K562 (cell line): ENCODE data around the gene HOXA9. TPM values are rescaled to one million over a fixed set of nuclear protein-coding genes. Genes with fewer than 3 reads are reported as not detected.

ENCODE experiments used
- ATAC-seq: fragments of 200-7000 bp; cut with Tn5 transposase; 3 replicates; pipeline ENCODE4 v1.9.1; 2020; ENCODE audit warnings: moderate library complexity
- BruUV-seq: library from RNA; stranded (reverse); fragments of 400-500 nt; replicated peaks from 2 replicates; lab custom pipeline; 2021; lab: Mats Ljungman, UMichigan
- CTCF ChIA-PET: fragments of 300-600 bp; formaldehyde crosslinking; extraction: SDS; loops from one replicate; lab custom pipeline; 2021; ENCODE audit warnings: low intra/inter-chr PET ratio; lab: Yijun Ruan, JAX
- POLR2A ChIA-PET: fragments of 300-600, 350-650 bp; sonication (Branson Sonifier 250); formaldehyde crosslinking; extraction: SDS; loops from one replicate; lab custom pipeline; 2021; ENCODE audit warnings: antibody characterized with exemption, inconsistent platforms; lab: Yijun Ruan, JAX
- DNase-seq, 4 experiments: peaks; one replicate each; pipeline versions ENCODE4 v3.0.0 to v3.0.0-alpha.2; 2011 to 2018; ENCODE audit warnings: low spot score in 3 of 4, mixed read lengths in 3 of 4; ENCODE audit errors: extremely low read depth in 1 of 4
- FAIRE-seq: peaks from 2 replicates; lab custom pipeline; 2011; peaks lifted over from hg19 to GRCh38; lab: Jason Lieb, UNC
- H2AFZ ChIP-seq: 2 replicates; pipeline ENCODE4 v1.6.0; 2011; ENCODE audit warnings: low read depth, low read length, control low read depth, inconsistent platforms
- H3K27ac ChIP-seq: fragments of 200-600 bp; 3 replicates; pipeline ENCODE4 v1.8.0; 2011; ENCODE audit warnings: low read depth, mild to moderate bottlenecking, control low read depth, inconsistent platforms, low read length, moderate library complexity, mixed read lengths; ENCODE audit errors: extremely low read depth
- H3K27me3 ChIP-seq, 2 experiments: fragments of 300-600 bp in 1 of 2; 2 replicates in 1 of 2; 3 replicates in 1 of 2; pipeline versions ENCODE4 v1.6.0 to v1.8.0; 2011; ENCODE audit warnings: inconsistent platforms in 2 of 2, low read length in 2 of 2, mild to moderate bottlenecking in 1 of 2, mixed read lengths in 1 of 2, moderate library complexity in 1 of 2; ENCODE audit not compliant: control insufficient read depth in 2 of 2, insufficient read depth in 2 of 2
- H3K36me3 ChIP-seq: fragments of 300-600 bp; 3 replicates; pipeline ENCODE4 v1.8.0; 2011; ENCODE audit warnings: mild to moderate bottlenecking, low read length, inconsistent platforms; ENCODE audit not compliant: control insufficient read depth, insufficient read depth
- H3K4me1 ChIP-seq, 2 experiments: fragments of 200-600 bp in 1 of 2; replicated peaks in 1 of 2; 2 replicates in 1 of 2; 3 replicates in 1 of 2; pipeline versions ENCODE4 v1.5.1 to v1.8.0; 2011; ENCODE audit warnings: inconsistent platforms in 2 of 2, low read length in 2 of 2, mild to moderate bottlenecking in 1 of 2, mixed read lengths in 1 of 2, moderate library complexity in 1 of 2; ENCODE audit not compliant: control insufficient read depth in 2 of 2, insufficient read depth in 2 of 2
- H3K4me2 ChIP-seq: 2 replicates; pipeline ENCODE4 v1.6.1; 2011; ENCODE audit warnings: low read length, control low read depth, inconsistent platforms, mixed read lengths; ENCODE audit not compliant: insufficient read depth
- H3K4me3 ChIP-seq: fragments of 200-600 bp; sonication (generic), shearing (Covaris generic); 2 replicates; pipeline ENCODE4 v1.5.1; 2016; ENCODE audit warnings: control low read depth, inconsistent platforms
- H3K79me2 ChIP-seq: fragments of 200-600 bp; 3 replicates; pipeline ENCODE4 v1.8.0; 2011; ENCODE audit warnings: low read length, inconsistent platforms; ENCODE audit not compliant: control insufficient read depth, insufficient read depth
- H3K9ac ChIP-seq, 2 experiments: 2 replicates each; pipeline versions ENCODE4 v1.6.0 to v1.6.1; 2011; ENCODE audit warnings: low read depth in 2 of 2, low read length in 2 of 2, control low read depth in 1 of 2, inconsistent platforms in 1 of 2, mild to moderate bottlenecking in 1 of 2, mixed read lengths in 1 of 2; ENCODE audit not compliant: insufficient read depth in 1 of 2
- H3K9me1 ChIP-seq: one replicate; pipeline ENCODE4 v1.6.0; 2011; ENCODE audit warnings: inconsistent platforms, mild to moderate bottlenecking, low read length, moderate library complexity; ENCODE audit not compliant: control insufficient read depth, insufficient read depth
- H3K9me3 ChIP-seq: replicated peaks from 2 replicates; pipeline ENCODE4 v1.5.1; 2011; ENCODE audit warnings: low read depth, low read length, inconsistent platforms; ENCODE audit not compliant: control insufficient read depth, insufficient read depth
- H4K20me1 ChIP-seq: replicated peaks from 2 replicates; pipeline ENCODE4 v1.6.1; 2011; ENCODE audit warnings: low read length, inconsistent platforms, mixed read lengths; ENCODE audit not compliant: control insufficient read depth, insufficient read depth
- ARID3B ChIP-seq: fragments of 250-450 bp; sonication (Bioruptor Pico); IDR thresholded peaks from 2 replicates; pipeline ENCODE4 v1.4.0; 2020; ENCODE audit warnings: borderline replicate concordance
- CTCF ChIP-seq, 3 experiments: IDR thresholded peaks in 2 of 3; conservative IDR thresholded peaks in 1 of 3; 2 replicates each; pipeline ENCODE4 v1.5.1; 2011 to 2012; ENCODE audit warnings: low read length in 3 of 3, mild to moderate bottlenecking in 3 of 3, control low read depth in 2 of 3, improper control_type of control experiment in 1 of 3, inconsistent platforms in 1 of 3, low read depth in 1 of 3, mixed read lengths in 1 of 3, moderate library complexity in 1 of 3; ENCODE audit not compliant: insufficient read depth in 2 of 3
- EGR1 ChIP-seq: fragments of 450-650 bp; conservative IDR thresholded peaks from 2 replicates; pipeline ENCODE4 v1.6.1; 2017; ENCODE audit warnings: mild to moderate bottlenecking
- KLF1 ChIP-seq: fragments of 450-650 bp; IDR thresholded peaks from 2 replicates; pipeline ENCODE4 v1.6.1; 2016; ENCODE audit warnings: missing genetic modification characterization, missing compliant biosample characterization
- MAZ ChIP-seq, 2 experiments: fragments of 450-650 bp in 1 of 2; sonication (generic) in 1 of 2; formaldehyde crosslinking; IDR thresholded peaks in 1 of 2; conservative IDR thresholded peaks in 1 of 2; 2 replicates each; pipeline versions ENCODE4 v1.4.0 to v1.5.0; 2020; ENCODE audit warnings: mild to moderate bottlenecking in 1 of 2, missing genetic modification reagents in 1 of 2
- POLR3A ChIP-seq: IDR thresholded peaks from 2 replicates; pipeline ENCODE4 v1.6.1; 2011; ENCODE audit warnings: borderline replicate concordance, mild to moderate bottlenecking, moderate library complexity; ENCODE audit not compliant: insufficient read length, insufficient read depth; ENCODE audit errors: extremely low read depth
- RB1 ChIP-seq: fragments of 450-650 bp; IDR thresholded peaks from 2 replicates; pipeline ENCODE4 v1.6.1; 2017; ENCODE audit warnings: low read depth, mild to moderate bottlenecking
- SMC3 ChIP-seq: conservative IDR thresholded peaks from 2 replicates; pipeline ENCODE4 v1.6.1; 2011; ENCODE audit warnings: low read depth, low read length, improper control_type of control experiment; ENCODE audit not compliant: insufficient read depth
- TGIF2 ChIP-seq: sonication (generic); formaldehyde crosslinking; IDR thresholded peaks from 2 replicates; pipeline ENCODE4 v1.8.1; 2022; ENCODE audit warnings: mild to moderate bottlenecking, missing genetic modification reagents, moderate library complexity
- YY1 ChIP-seq, 3 experiments: IDR thresholded peaks; 2 replicates each; pipeline ENCODE4 v1.6.1; 2011; ENCODE audit warnings: low read length in 2 of 3, mild to moderate bottlenecking in 2 of 3, moderate library complexity in 2 of 3, borderline replicate concordance in 1 of 3, control low read depth in 1 of 3, low read depth in 1 of 3; ENCODE audit not compliant: insufficient read depth in 3 of 3, insufficient replicate concordance in 2 of 3, control insufficient read depth in 1 of 3, insufficient read length in 1 of 3; ENCODE audit errors: extremely low read depth in 1 of 3
- ZBTB7A ChIP-seq: IDR thresholded peaks from 2 replicates; pipeline ENCODE4 v1.6.1; 2011; ENCODE audit warnings: low read depth, mild to moderate bottlenecking, low read length, moderate library complexity, borderline replicate concordance; ENCODE audit not compliant: control insufficient read depth
- ZNF41 ChIP-seq: fragments of 250-450 bp; sonication (Bioruptor Pico); conservative IDR thresholded peaks from 2 replicates; pipeline ENCODE4 v1.4.0; 2020; ENCODE audit warnings: mild to moderate bottlenecking
- WGBS: fragments of 100-300 bp; shearing (Covaris generic); methylation state at CpG from one replicate; pipeline ENCODE4 v1.1.6; 2016; ENCODE audit warnings: low coverage, mixed read lengths; ENCODE audit not compliant: insufficient coverage; ENCODE audit errors: missing lambda C conversion rate; 5-methylcytosine and 5-hydroxymethylcytosine counted together
- in situ Hi-C: fragments of 300-500 bp; cut with MboI; formaldehyde crosslinking; loops from 4 replicates; pipeline ENCODE4 v1.15.0; 2018; ENCODE audit warnings: inconsistent platforms, mixed read lengths
- intact Hi-C: fragments of 100-400 bp; cut with micrococcal nuclease; formaldehyde crosslinking; loops from 2 replicates; pipeline ENCODE4 v1.14.2; 2022
- polyA plus RNA-seq, 8 experiments: library from polyadenylated mRNA; depleted of rRNA in 4 of 8; stranded (reverse) in 5 of 8; unstranded in 3 of 8; fragments of >200 nt; fragmentation: Nextera tagmentation in 2 of 8; fragmentation: Illumina TruSeq in 1 of 8; extraction: Ambion mirVana in 2 of 8; extraction: Trizol in 1 of 8; gene quantifications; 2 replicates each; pipeline versions ENCODE4 v1.2.1 to v1.2.3, GENCODE V29; 2011 to 2014; ENCODE audit warnings: inconsistent platforms in 1 of 8, missing spikeins in 1 of 8
- total RNA-seq, 7 experiments: library from RNA; depleted of rRNA in 6 of 7; stranded (reverse); fragments of >200 nt in 6 of 7; fragmentation: Illumina TruSeq in 2 of 7; extraction: Trizol in 2 of 7; gene quantifications; 2 replicates each; pipeline versions ENCODE4 v1.2.1 to v1.2.3, GENCODE V29; 2011 to 2021; ENCODE audit warnings: low replicate concordance in 1 of 7
- TF ChIP-seq, protein P1 (sequence below): fragments of 450-650 bp; formaldehyde crosslinking; IDR thresholded peaks from 2 replicates; pipeline ENCODE4 v1.4.0; 2020; ENCODE audit warnings: mild to moderate bottlenecking, moderate library complexity

The HOXA9 gene
- total and polyA plus RNA-seq, 9 of the 15 experiments (the other 6 are each of a cell fraction or from before 2014, with no cell fraction given) = not detected

DNA sequence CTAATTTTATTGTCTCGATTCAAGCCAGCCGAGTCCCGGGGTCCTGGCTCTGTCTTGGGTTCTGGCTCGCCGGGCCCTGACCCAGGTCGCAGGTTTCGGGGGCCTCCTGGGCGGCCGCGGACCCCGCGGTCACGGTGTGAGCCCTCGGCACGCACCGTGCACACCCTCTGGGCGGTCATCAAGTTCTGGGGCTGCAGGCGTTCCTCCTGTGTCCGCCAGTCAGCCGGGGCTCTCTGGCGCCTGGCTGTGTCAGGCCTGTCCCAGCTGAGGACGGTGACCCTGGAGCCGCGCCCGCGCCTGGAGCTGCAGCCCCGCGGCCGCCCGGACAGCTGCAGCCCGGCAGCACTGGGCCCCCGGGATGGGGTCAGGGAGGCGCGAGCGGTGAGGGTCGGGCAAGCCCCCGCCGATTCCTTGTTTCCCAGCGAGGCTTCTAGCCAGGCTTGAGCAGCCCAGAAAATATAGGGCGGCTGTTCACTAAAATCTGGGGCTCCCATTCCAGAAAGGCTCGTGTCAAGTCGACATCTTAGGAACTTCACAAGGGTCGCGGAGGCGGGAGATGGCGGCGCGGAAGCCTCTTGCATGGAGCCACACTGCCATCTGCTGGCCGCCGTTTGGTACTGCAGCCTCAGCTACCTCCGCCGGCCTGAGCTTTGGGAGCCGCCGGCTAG is 4.7 kb downstream of the HOXA9 start:
- peak; percentile 95 for FAIRE-seq
- in situ Hi-C loops = loop anchor here (25.0 kb wide), 3 partner anchors 648 to 1273 kb away; no protein-coding TSS in a partner anchor
- no TSS peak for BruUV-seq
- TF ChIP-seq CTCF (IDR thresholded peaks at IDR 0.05 in 2 of 3, conservative IDR thresholded peaks at IDR 0.05 in 1 of 3; ENCODE audit: insufficient read depth in 2 of 3, low read depth in 1 of 3, low read length in 3 of 3) (peak; percentile 87 to 91 (median 91)), MAZ (CRISPR knock-in tag; conservative IDR thresholded peaks at IDR 0.05 in 1 of 2, IDR thresholded peaks at IDR 0.05 in 1 of 2) (peak; percentile 14 to 26; a peak in 1 of 4 replicates), ZNF41 (CRISPR knock-in tag) (no peak), YY1 (IDR thresholded peaks at IDR 0.05; ENCODE audit: borderline replicate concordance in 1 of 3, control insufficient read depth in 1 of 3, extremely low read depth in 1 of 3, insufficient read depth in 3 of 3, insufficient read length in 1 of 3, insufficient replicate concordance in 2 of 3, low read depth in 1 of 3, low read length in 2 of 3) (peak; percentile 78 to 97 (median 95)), ARID3B (CRISPR knock-in tag) (0 out of 2 replicates have a peak, but pooled peaks have one; percentile 18), POLR3A (no peak), SMC3 (peak; percentile 85), RB1 (peak; percentile 88), TGIF2 (0 out of 2 replicates have a peak, but pooled peaks have one; percentile 36), EGR1 (peak; percentile 54), ZBTB7A (peak; percentile 71; the same call in 1 of the 2 replicates), KLF1 (tag) (no peak)
- TF ChIP-seq, protein P1, sequence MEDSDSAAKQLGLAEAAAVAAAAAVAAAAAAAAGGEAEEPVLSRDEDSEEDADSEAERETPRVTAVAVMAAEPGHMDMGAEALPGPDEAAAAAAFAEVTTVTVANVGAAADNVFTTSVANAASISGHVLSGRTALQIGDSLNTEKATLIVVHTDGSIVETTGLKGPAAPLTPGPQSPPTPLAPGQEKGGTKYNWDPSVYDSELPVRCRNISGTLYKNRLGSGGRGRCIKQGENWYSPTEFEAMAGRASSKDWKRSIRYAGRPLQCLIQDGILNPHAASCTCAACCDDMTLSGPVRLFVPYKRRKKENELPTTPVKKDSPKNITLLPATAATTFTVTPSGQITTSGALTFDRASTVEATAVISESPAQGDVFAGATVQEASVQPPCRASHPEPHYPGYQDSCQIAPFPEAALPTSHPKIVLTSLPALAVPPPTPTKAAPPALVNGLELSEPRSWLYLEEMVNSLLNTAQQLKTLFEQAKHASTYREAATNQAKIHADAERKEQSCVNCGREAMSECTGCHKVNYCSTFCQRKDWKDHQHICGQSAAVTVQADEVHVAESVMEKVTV (CRISPR knock-in tag) = peak; percentile 86

More for the DNA sequence above, 4.7 kb downstream of the HOXA9 start:
- Histone ChIP-seq H3K27ac (no peak overlapping the region), H3K4me1 (peaks cover 0 to 26% of the 10 kb centered on the region in 2 experiments; a peak in 2 of 5 replicates), H3K27me3 (peaks cover 18 to 76% of the 10 kb centered on the region in 2 experiments), H3K9me1 (no peaks in the 10 kb centered on the region), H3K9me3 (no peaks in the 10 kb centered on the region), H3K79me2 (no peaks in the 10 kb centered on the region), H2AFZ (peak overlapping the region; percentile 83), H4K20me1 (no peaks in the 10 kb centered on the region), H3K4me3 (peak overlapping the region; percentile 14), H3K36me3 (no peaks in the 10 kb centered on the region), H3K4me2 (peak overlapping the region; percentile 70), H3K9ac (peak overlapping the region in 1 of 2 experiments; percentile 66; a peak in 1 of 4 replicates)
- intact Hi-C loops = loop anchor here (2.0 to 5.0 kb wide), 5 partner anchors 298 to 1268 kb away; partner anchors contain the start of genes SKAP2 and SNX10
- DNase-seq (peak; percentile 81 to 88 (median 84)), ATAC-seq (peak; percentile 89)
- WGBS = 20% methylated on average over 51 of the region's 54 CpGs
- ChIA-PET CTCF (interaction anchor here (0.6 to 2.5 kb wide), 7 partner anchors 34 to 793 kb away, joined by 3 to 16 read pairs (median 4); no protein-coding TSS in a partner anchor), POLR2A (interaction anchor here (0.7 to 1.5 kb wide), 3 partner anchors 9 to 648 kb away, joined by 3 to 4 read pairs (median 3); no protein-coding TSS in a partner anchor)
